PC-3 (cell line): ENCODE data around the gene DYNLT2B. TPM values are rescaled to one million over a fixed set of nuclear protein-coding genes. Genes with fewer than 3 reads are reported as not detected.
A peak's percentile ranks its signal among the peaks of the same experiment; 100 is the strongest.
"Not testable (repeated sequence)": the region's sequence is repeated elsewhere in the genome, so short reads cannot be mapped to it uniquely, and the experiment has no call there.

Experiments used
- ATAC-seq: fragments of 200-7000 bp; cut with Tn5 transposase; 2 replicates; pipeline ENCODE4 v1.9.1; 2020; ENCODE audit warnings: mild to moderate bottlenecking, moderate library complexity
- BruUV-seq: library from RNA; stranded (reverse); fragments of 400-500 nt; replicated peaks from 2 replicates; lab custom pipeline; 2021; lab: Mats Ljungman, UMichigan
- CTCF ChIA-PET: fragments of 300-600 bp; sonication (Branson Sonifier 250); formaldehyde crosslinking; loops from one replicate; lab custom pipeline; 2022; ENCODE audit warnings: antibody characterized with exemption; lab: Charles Lee
- POLR2A ChIA-PET: fragments of 300-600 bp; sonication (Branson Sonifier 250); formaldehyde crosslinking; loops from one replicate; lab custom pipeline; 2022; ENCODE audit warnings: antibody characterized with exemption; ENCODE audit not compliant: unreplicated experiment; lab: Charles Lee
- DNase-seq: peaks from one replicate; pipeline ENCODE4 v3.0.0-alpha.2; 2015
- H2AFZ ChIP-seq: fragments of 300-600 bp; sonication (generic); 2 replicates; pipeline ENCODE4 v1.6.0; 2016; ENCODE audit warnings: antibody characterized with exemption, low read length
- H3F3A ChIP-seq: fragments of 300-600 bp; sonication (generic); one replicate; pipeline ENCODE4 v1.6.0; 2017; ENCODE audit warnings: antibody characterized with exemption, low read length, control low read depth, mild to moderate bottlenecking; ENCODE audit not compliant: unreplicated experiment
- H3K27ac ChIP-seq: fragments of 300-600 bp; sonication (generic); 2 replicates; pipeline ENCODE4 v1.5.1; 2016; ENCODE audit warnings: mild to moderate bottlenecking, low read length
- H3K27me3 ChIP-seq: fragments of 300-600 bp; sonication (generic); 2 replicates; pipeline ENCODE4 v1.6.1; 2016; ENCODE audit warnings: low read length, mixed read lengths
- H3K36me3 ChIP-seq: fragments of 300-600 bp; sonication (generic); 2 replicates; pipeline ENCODE4 v1.6.1; 2016; ENCODE audit warnings: low read depth, mixed run types, low read length, mixed read lengths
- H3K4me1 ChIP-seq: fragments of 300-600 bp; sonication (generic); 2 replicates; pipeline ENCODE4 v1.5.1; 2016; ENCODE audit warnings: low read length; ENCODE audit not compliant: insufficient read depth
- H3K4me2 ChIP-seq: fragments of 300-600 bp; sonication (generic); 2 replicates; pipeline ENCODE4 v1.6.0; 2016; ENCODE audit warnings: low read length
- H3K4me3 ChIP-seq: fragments of 300-600 bp; sonication (generic); 2 replicates; pipeline ENCODE4 v1.5.1; 2016; ENCODE audit warnings: mild to moderate bottlenecking, low read length, mixed read lengths
- H3K79me2 ChIP-seq: fragments of 300-600 bp; sonication (generic); 2 replicates; pipeline ENCODE4 v1.6.1; 2017; ENCODE audit warnings: low read length, mixed read lengths
- H3K9ac ChIP-seq: fragments of 300-600 bp; sonication (generic); 2 replicates; pipeline ENCODE4 v1.6.0; 2016; ENCODE audit warnings: mild to moderate bottlenecking, low read length
- H3K9me2 ChIP-seq: fragments of 300-600 bp; sonication (generic); replicated peaks from 2 replicates; pipeline ENCODE4 v1.6.1; 2016; ENCODE audit warnings: mixed run types, low read length, mixed read lengths
- H3K9me3 ChIP-seq: fragments of 300-600 bp; sonication (generic); 2 replicates; pipeline ENCODE4 v1.6.1; 2016; ENCODE audit warnings: low read length, mixed read lengths
- H4K20me1 ChIP-seq: fragments of 300-600 bp; sonication (generic); 2 replicates; pipeline ENCODE4 v1.6.1; 2016; ENCODE audit warnings: low read length, mixed read lengths
- CTCF ChIP-seq: fragments of 300-600 bp; sonication (generic); conservative IDR thresholded peaks from 2 replicates; pipeline ENCODE4 v1.5.1; 2017; ENCODE audit warnings: antibody characterized with exemption, low read depth, mild to moderate bottlenecking, low read length
- EZH2 ChIP-seq: fragments of 300-600 bp; sonication (generic); IDR thresholded peaks from one replicate; pipeline ENCODE4 v1.6.1; 2017; ENCODE audit warnings: antibody characterized with exemption, mild to moderate bottlenecking, low read length; ENCODE audit not compliant: unreplicated experiment
- EZH2phosphoT487 ChIP-seq: fragments of 300-600 bp; sonication (generic); IDR thresholded peaks from 2 replicates; pipeline ENCODE4 v1.6.1; 2018; ENCODE audit warnings: mild to moderate bottlenecking, antibody characterized with exemption, low read length, borderline replicate concordance
- intact Hi-C: fragments of 100-400 bp; cut with micrococcal nuclease; formaldehyde crosslinking; loops from 2 replicates; pipeline ENCODE4 v1.9.0; 2023
- total RNA-seq: library from RNA; depleted of rRNA; stranded (reverse); fragments of >200 nt; gene quantifications from 2 replicates; pipeline ENCODE4 v1.2.3, GENCODE V29; 2014

The DYNLT2B gene
- total RNA-seq, 1 experiment from 2014 or later = 19.8 TPM

GRCh38 chr3:196315821-196316220 is 2.2 kb downstream of the DYNLT2B start:
- peaks cover 4% of the 10 kb centered on the region; the same call in 1 of the 2 replicates for H3K4me1 ChIP-seq
- H3K27me3 ChIP-seq = no peaks in the 10 kb centered on the region
- peaks cover 15% of the 10 kb centered on the region for H3K79me2 ChIP-seq
- no peak for DNase-seq
- H3K4me2 ChIP-seq = no peak overlapping the region
- TF ChIP-seq EZH2phosphoT487 = no peak
- no peak for TF ChIP-seq EZH2
- no peak for TF ChIP-seq CTCF
- ATAC-seq = no peak
- no peaks in the 10 kb centered on the region for H3K9me2 ChIP-seq
- H4K20me1 ChIP-seq = no peaks in the 10 kb centered on the region
- CTCF ChIA-PET = no interaction called here
- H3K9me3 ChIP-seq = no peaks in the 10 kb centered on the region
- POLR2A ChIA-PET = no interaction called here
- H2AFZ ChIP-seq = no peak overlapping the region
- no peaks in the 10 kb centered on the region; the same call in 1 of the 2 replicates for H3K36me3 ChIP-seq
- no peaks in the 10 kb centered on the region for H3F3A ChIP-seq
- H3K27ac ChIP-seq = no peak overlapping the region
- intact Hi-C loops = no loop called here
- H3K4me3 ChIP-seq = no peak overlapping the region
- BruUV-seq = no TSS peak
- H3K9ac ChIP-seq = no peak overlapping the region

- intact Hi-C loops = no loop called here
- POLR2A ChIA-PET = no interaction called here
- Histone ChIP-seq H2AFZ (no peak overlapping the region), H3K4me2 (no peak overlapping the region), H3K9me3 (no peaks in the 10 kb centered on the region), H3K27me3 (no peaks in the 10 kb centered on the region), H3K4me1 (peaks cover 4% of the 10 kb centered on the region; the same call in 1 of the 2 replicates), H3F3A (no peaks in the 10 kb centered on the region), H4K20me1 (no peaks in the 10 kb centered on the region), H3K27ac (no peak overlapping the region), H3K36me3 (no peaks in the 10 kb centered on the region; the same call in 1 of the 2 replicates), H3K79me2 (peaks cover 15% of the 10 kb centered on the region), H3K9ac (no peak overlapping the region), H3K9me2 (no peaks in the 10 kb centered on the region), H3K4me3 (no peak overlapping the region)
- CTCF ChIA-PET = no interaction called here
- no peak for TF ChIP-seq CTCF
- no peak for TF ChIP-seq EZH2
- no peak for TF ChIP-seq EZH2phosphoT487
- ATAC-seq = no peak
- BruUV-seq = no TSS peak
- DNase-seq = no peak
Observed at GRCh38 chr3:196314597-196314996, 3.4 kb downstream of the DYNLT2B start.

- CTCF ChIA-PET, intact Hi-C loops, H3K4me1 ChIP-seq: not testable (repeated sequence)
Observed at GRCh38 chr3:196314086-196314485, 4.0 kb downstream of the DYNLT2B start.

GRCh38 chr3:196302960-196303359 is 15.1 kb downstream of the DYNLT2B start:
- H3K4me3 ChIP-seq, CTCF ChIA-PET, intact Hi-C loops, POLR2A ChIA-PET, H3K9me2 ChIP-seq, H3K4me2 ChIP-seq, DNase-seq, H3K36me3 ChIP-seq, H3K9me3 ChIP-seq, H3K27ac ChIP-seq, H3K9ac ChIP-seq, H3F3A ChIP-seq, H3K27me3 ChIP-seq, H3K79me2 ChIP-seq, H2AFZ ChIP-seq, BruUV-seq, H3K4me1 ChIP-seq, H4K20me1 ChIP-seq: not testable (repeated sequence)
- ATAC-seq = peak; percentile 40; the same call in 1 of the 2 replicates

More at GRCh38 chr3:196314086-196314485, 4.0 kb downstream of the DYNLT2B start:
- H3K36me3 ChIP-seq, H3K4me2 ChIP-seq, H3K4me3 ChIP-seq, POLR2A ChIA-PET, BruUV-seq, H4K20me1 ChIP-seq, H3K27me3 ChIP-seq, H2AFZ ChIP-seq, H3K27ac ChIP-seq, H3K9me3 ChIP-seq, H3F3A ChIP-seq, DNase-seq, H3K9ac ChIP-seq, ATAC-seq, H3K9me2 ChIP-seq: not testable (repeated sequence)
- peaks cover 15% of the 10 kb centered on the region for H3K79me2 ChIP-seq

- BruUV-seq, H3K9ac ChIP-seq, H3K4me1 ChIP-seq, H3K4me2 ChIP-seq, POLR2A ChIA-PET, H3K9me2 ChIP-seq, ATAC-seq, DNase-seq, CTCF ChIA-PET, H3K27ac ChIP-seq, H3F3A ChIP-seq, H3K79me2 ChIP-seq, intact Hi-C loops, H2AFZ ChIP-seq, H3K27me3 ChIP-seq, H4K20me1 ChIP-seq, H3K4me3 ChIP-seq, H3K9me3 ChIP-seq, H3K36me3 ChIP-seq: not testable (repeated sequence)
Observed at GRCh38 chr3:196302551-196302950, 15.5 kb downstream of the DYNLT2B start.
